ENCODE measurements around the gene SRGAP1. TPM values are rescaled to one million over a fixed set of nuclear protein-coding genes. Genes with fewer than 3 reads are reported as not detected.
A peak's percentile ranks its signal among the peaks of the same experiment; 100 is the strongest.
"Not testable (repeated sequence)": the region's sequence is repeated elsewhere in the genome, so short reads cannot be mapped to it uniquely, and the experiment has no call there.

SRGAP1 gene
- total RNA-seq, 1 donor = 25.8 TPM

DNA sequence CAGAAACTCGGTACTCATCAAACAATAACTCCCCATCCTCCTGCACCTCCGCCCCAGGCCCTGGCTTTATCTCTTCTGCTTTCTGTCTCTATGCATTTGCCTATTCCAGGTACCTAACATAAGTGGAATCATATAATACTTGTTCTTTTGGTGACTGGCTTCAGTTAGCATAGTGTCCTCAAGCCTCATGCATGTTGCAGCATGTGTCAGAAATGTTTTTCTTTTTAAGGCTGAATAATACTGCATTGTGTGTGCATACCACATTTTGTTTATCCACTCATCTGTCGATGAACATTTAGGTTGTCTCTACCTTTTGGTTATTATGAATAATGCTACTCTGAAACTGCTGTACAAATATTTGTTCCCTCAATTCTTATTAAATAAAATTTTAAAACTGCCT, 260.5 kb downstream of the SRGAP1 start:
- H3K4me3 ChIP-seq (ENCODE audit: low read depth, low read length) = no peak overlapping the region
- DNase-seq (ENCODE audit: low read depth) = no peak

DNA sequence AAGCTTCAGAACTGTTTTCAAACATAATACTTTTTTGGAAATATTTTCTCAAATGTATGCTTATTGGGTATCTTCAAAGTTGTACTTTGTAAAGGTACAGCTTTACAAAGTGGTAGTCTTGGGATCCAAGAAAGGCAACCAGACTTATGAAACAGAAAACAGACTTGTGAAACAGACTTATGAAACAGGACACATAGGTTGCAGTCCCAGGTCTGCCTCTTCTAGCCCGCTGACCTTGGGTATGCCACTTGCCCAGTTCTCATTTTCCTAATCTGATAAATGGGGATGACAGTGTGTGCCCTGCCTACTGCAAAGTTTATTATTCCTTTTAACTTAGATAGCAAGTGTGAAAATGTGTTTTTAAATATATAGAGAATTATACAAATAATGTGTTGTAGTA, 263.3 kb downstream of the SRGAP1 start:
- H3K4me3 ChIP-seq (ENCODE audit: low read depth, low read length) = no peak overlapping the region
- DNase-seq (ENCODE audit: low read depth) = no peak
- TF ChIP-seq, protein P1, sequence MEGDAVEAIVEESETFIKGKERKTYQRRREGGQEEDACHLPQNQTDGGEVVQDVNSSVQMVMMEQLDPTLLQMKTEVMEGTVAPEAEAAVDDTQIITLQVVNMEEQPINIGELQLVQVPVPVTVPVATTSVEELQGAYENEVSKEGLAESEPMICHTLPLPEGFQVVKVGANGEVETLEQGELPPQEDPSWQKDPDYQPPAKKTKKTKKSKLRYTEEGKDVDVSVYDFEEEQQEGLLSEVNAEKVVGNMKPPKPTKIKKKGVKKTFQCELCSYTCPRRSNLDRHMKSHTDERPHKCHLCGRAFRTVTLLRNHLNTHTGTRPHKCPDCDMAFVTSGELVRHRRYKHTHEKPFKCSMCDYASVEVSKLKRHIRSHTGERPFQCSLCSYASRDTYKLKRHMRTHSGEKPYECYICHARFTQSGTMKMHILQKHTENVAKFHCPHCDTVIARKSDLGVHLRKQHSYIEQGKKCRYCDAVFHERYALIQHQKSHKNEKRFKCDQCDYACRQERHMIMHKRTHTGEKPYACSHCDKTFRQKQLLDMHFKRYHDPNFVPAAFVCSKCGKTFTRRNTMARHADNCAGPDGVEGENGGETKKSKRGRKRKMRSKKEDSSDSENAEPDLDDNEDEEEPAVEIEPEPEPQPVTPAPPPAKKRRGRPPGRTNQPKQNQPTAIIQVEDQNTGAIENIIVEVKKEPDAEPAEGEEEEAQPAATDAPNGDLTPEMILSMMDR (IDR thresholded peaks at IDR 0.05; ENCODE audit: insufficient read depth, low read length) = no peak

More for the DNA sequence above, 260.5 kb downstream of the SRGAP1 start:
- TF ChIP-seq, protein P1 (IDR thresholded peaks at IDR 0.05; ENCODE audit: insufficient read depth, low read length) = no peak

GRCh38 chr12:64109706-64110105, 265.2 kb downstream of the SRGAP1 start:
- no peak overlapping the region for H3K4me3 ChIP-seq (ENCODE audit: low read depth, low read length)
- TF ChIP-seq, protein P1 (IDR thresholded peaks at IDR 0.05; ENCODE audit: insufficient read depth, low read length) = no peak
- peak; percentile 24 for DNase-seq (ENCODE audit: low read depth)

- no peak overlapping the region for H3K4me3 ChIP-seq (ENCODE audit: low read depth, low read length)
- no peak for DNase-seq (ENCODE audit: low read depth)
Observed at GRCh38 chr12:64110864-64111263, 266.4 kb downstream of the SRGAP1 start.

DNA sequence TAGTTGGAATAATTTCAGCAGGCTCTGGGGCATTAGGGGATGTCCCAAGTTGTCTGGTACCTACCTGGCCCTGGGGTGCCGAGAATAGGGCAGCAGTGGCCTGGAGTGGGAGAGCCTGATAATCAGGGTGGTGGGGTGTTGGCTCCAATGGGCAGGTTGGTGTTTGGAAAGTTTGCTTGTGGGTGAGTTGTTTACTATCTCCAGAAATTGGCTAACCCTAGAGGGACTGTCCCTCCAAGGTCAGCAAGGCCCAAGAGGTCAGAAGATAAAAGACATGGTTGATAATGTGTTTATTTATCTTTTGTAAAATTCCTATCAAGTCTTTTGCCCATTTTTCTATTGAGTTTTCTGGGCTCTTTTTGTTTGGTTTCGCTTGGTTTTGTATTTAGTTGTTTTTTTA, 272.5 kb downstream of the SRGAP1 start:
- no peak for DNase-seq (ENCODE audit: low read depth)
- no peak overlapping the region for H3K4me3 ChIP-seq (ENCODE audit: low read depth, low read length)
- TF ChIP-seq, protein P1 (IDR thresholded peaks at IDR 0.05; ENCODE audit: insufficient read depth, low read length) = no peak

More at GRCh38 chr12:64110864-64111263, 266.4 kb downstream of the SRGAP1 start:
- TF ChIP-seq, protein P1 (IDR thresholded peaks at IDR 0.05; ENCODE audit: insufficient read depth, low read length) = no peak

- no peak for DNase-seq (ENCODE audit: low read depth)
Observed at GRCh38 chr12:64120568-64120967, 276.1 kb downstream of the SRGAP1 start.

DNA sequence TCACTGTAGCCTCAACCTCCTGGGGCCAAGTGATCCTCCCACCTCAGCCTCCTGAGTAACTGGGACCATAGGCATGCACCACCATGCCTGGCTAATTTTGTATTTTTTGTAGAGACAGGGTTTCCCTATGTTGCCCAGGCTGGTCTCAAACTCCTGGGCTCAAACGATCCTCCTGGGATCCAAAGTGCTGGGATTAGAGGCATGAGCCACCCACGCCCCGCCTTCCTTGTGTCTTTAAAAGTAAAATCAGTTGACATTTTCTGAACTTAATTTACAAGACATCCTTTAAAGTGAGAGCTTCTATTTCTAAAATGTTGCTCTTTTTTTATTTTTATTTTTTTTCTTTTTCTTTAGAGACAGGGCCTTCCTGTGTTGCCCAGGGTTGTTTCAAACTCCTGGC, 276.6 kb downstream of the SRGAP1 start:
- not testable (repeated sequence) for DNase-seq (ENCODE audit: low read depth); H3K4me3 ChIP-seq (ENCODE audit: low read depth, low read length)

More at GRCh38 chr12:64120568-64120967, 276.1 kb downstream of the SRGAP1 start:
- H3K4me3 ChIP-seq (ENCODE audit: low read depth, low read length) = no peak overlapping the region
- TF ChIP-seq, protein P1 (IDR thresholded peaks at IDR 0.05; ENCODE audit: insufficient read depth, low read length) = no peak
